Measurements from ENCODE around the gene POM121L12. TPM values are rescaled to one million over a fixed set of nuclear protein-coding genes. Genes with fewer than 3 reads are reported as not detected.

Gene POM121L12
- total RNA-seq, 2 experiments from 2014 or later: not detected

GRCh38 chr7:53022893-53023292 is 12.5 kb upstream of the POM121L12 start:
- H3K9me3 Mint-ChIP-seq: peaks cover 9% of the 10 kb centered on the region
- ChIA-PET POLR2A (no interaction called here), CTCF (no interaction called here)
- H3K27ac Mint-ChIP-seq: no peak overlapping the region
- no peaks in the 10 kb centered on the region for H3K4me1 Mint-ChIP-seq (ENCODE audit: low read depth)
- intact Hi-C loops (cut with micrococcal nuclease): no loop called here
- no peaks in the 10 kb centered on the region for H3K36me3 Mint-ChIP-seq (ENCODE audit: low read depth)
- no peaks in the 10 kb centered on the region for H3K27me3 Mint-ChIP-seq
- no peak for TF ChIP-seq CTCF (IDR thresholded peaks at IDR 0.05)
- H3K4me3 Mint-ChIP-seq: no peak overlapping the region
- ATAC-seq (no peak), DNase-seq (no peak)

GRCh38 chr7:53048638-53049037 is 13.2 kb downstream of the POM121L12 start:
- no peak for TF ChIP-seq CTCF (IDR thresholded peaks at IDR 0.05)
- intact Hi-C loops (cut with micrococcal nuclease): no loop called here
- CTCF ChIA-PET: no interaction called here
- Mint-ChIP-seq H3K9me3 (peaks cover 18% of the 10 kb centered on the region), H3K4me3 (no peak overlapping the region), H3K27me3 (no peaks in the 10 kb centered on the region), H3K36me3 (ENCODE audit: low read depth) (no peaks in the 10 kb centered on the region), H3K27ac (no peak overlapping the region), H3K4me1 (ENCODE audit: low read depth) (no peaks in the 10 kb centered on the region)
- ATAC-seq (no peak), DNase-seq (no peak)
- POLR2A ChIA-PET: no interaction called here

DNA sequence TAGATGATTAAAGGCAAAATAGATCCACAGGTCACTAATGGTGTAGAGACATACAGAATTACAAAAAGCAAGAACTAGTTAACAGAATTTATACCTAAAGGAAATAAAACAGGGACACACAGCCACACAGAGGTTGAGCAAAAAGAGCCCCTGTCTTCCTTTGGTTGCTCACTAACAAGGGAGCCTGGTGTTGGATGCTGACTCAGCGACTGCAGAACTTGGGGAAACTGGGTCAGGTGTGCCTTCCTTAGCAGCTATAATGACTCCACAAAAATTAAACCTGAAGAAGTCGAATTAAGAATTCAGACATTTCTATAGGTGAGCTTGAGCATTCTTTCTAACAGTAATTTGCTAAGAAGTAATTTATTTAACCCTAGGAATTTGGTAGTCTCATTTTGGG is 15.0 kb downstream of the POM121L12 start:
- H3K27me3 Mint-ChIP-seq: no peaks in the 10 kb centered on the region
- no peaks in the 10 kb centered on the region for H3K36me3 Mint-ChIP-seq (ENCODE audit: low read depth)
- no peak overlapping the region for H3K27ac Mint-ChIP-seq
- TF ChIP-seq CTCF (IDR thresholded peaks at IDR 0.05): no peak
- CTCF ChIA-PET: no interaction called here
- H3K9me3 Mint-ChIP-seq: peaks cover 15% of the 10 kb centered on the region
- DNase-seq: no peak
- intact Hi-C loops (cut with micrococcal nuclease): no loop called here
- ATAC-seq: no peak
- H3K4me1 Mint-ChIP-seq (ENCODE audit: low read depth): no peaks in the 10 kb centered on the region
- H3K4me3 Mint-ChIP-seq: no peak overlapping the region
- POLR2A ChIA-PET: no interaction called here

GRCh38 chr7:53059591-53059990 is 24.2 kb downstream of the POM121L12 start:
- DNase-seq: no peak
- intact Hi-C loops (cut with micrococcal nuclease): no loop called here
- H3K4me1 Mint-ChIP-seq (ENCODE audit: low read depth): no peaks in the 10 kb centered on the region
- no peak overlapping the region for H3K27ac Mint-ChIP-seq
- H3K9me3 Mint-ChIP-seq: peaks cover 22% of the 10 kb centered on the region
- POLR2A ChIA-PET: no interaction called here
- TF ChIP-seq CTCF (IDR thresholded peaks at IDR 0.05): no peak
- H3K27me3 Mint-ChIP-seq: no peaks in the 10 kb centered on the region
- no peak for ATAC-seq
- no peaks in the 10 kb centered on the region for H3K36me3 Mint-ChIP-seq (ENCODE audit: low read depth)
- no peak overlapping the region for H3K4me3 Mint-ChIP-seq
- CTCF ChIA-PET: no interaction called here

GRCh38 chr7:53060066-53060465 is 24.6 kb downstream of the POM121L12 start:
- no peak for ATAC-seq
- Mint-ChIP-seq H3K27ac (no peak overlapping the region), H3K36me3 (ENCODE audit: low read depth) (no peaks in the 10 kb centered on the region), H3K9me3 (peaks cover 21% of the 10 kb centered on the region), H3K4me1 (ENCODE audit: low read depth) (no peaks in the 10 kb centered on the region), H3K27me3 (no peaks in the 10 kb centered on the region), H3K4me3 (no peak overlapping the region)
- ChIA-PET CTCF (no interaction called here), POLR2A (no interaction called here)
- no peak for TF ChIP-seq CTCF (IDR thresholded peaks at IDR 0.05)
- no peak for DNase-seq
- intact Hi-C loops (cut with micrococcal nuclease): no loop called here

Data from activated CD8-positive, alpha-beta T cell treated with anti-CD3 and anti-CD28 coated beads for 36 hours (primary cell).